Stimulated activated naive B cell treated with anti-CD40 and anti-IgM and Interleukin-4, amounts not matched to agents 10 μg/mL and 1 μg/mL and 100 μg/mL, for 72 hours (primary cell): ENCODE data around the gene QRICH1.

Experiments
- ATAC-seq, 2 donors: fragments of 150-1000 bp; cut with Tn5 transposase; replicated peaks; 2 replicates each; pipeline ENCODE4 v1.10.0; 2021; ENCODE audit warnings: moderate library complexity in 1 of 2
- DNase-seq: peaks from one replicate; pipeline ENCODE4 v3.0.0; 2021
- H3K27ac Mint-ChIP-seq: one replicate; pipeline ENCODE4 v1.8.0; 2022; ENCODE audit warnings: mild to moderate bottlenecking, mixed read lengths
- H3K27me3 Mint-ChIP-seq, 2 donors: one replicate each; pipeline ENCODE4 v1.8.0; 2022; ENCODE audit warnings: mixed read lengths in 2 of 2
- H3K36me3 Mint-ChIP-seq, 2 donors: one replicate each; pipeline ENCODE4 v1.8.0; 2022; ENCODE audit warnings: mixed read lengths in 2 of 2, mild to moderate bottlenecking in 1 of 2
- H3K4me1 Mint-ChIP-seq, 2 donors: one replicate each; pipeline ENCODE4 v1.8.0; 2022; ENCODE audit warnings: mixed read lengths in 2 of 2, mild to moderate bottlenecking in 1 of 2
- H3K4me3 Mint-ChIP-seq, 2 donors: one replicate each; pipeline ENCODE4 v1.8.0; 2022; ENCODE audit warnings: mild to moderate bottlenecking in 2 of 2, mixed read lengths in 2 of 2, moderate library complexity in 1 of 2
- H3K9me3 Mint-ChIP-seq, 2 donors: one replicate each; pipeline ENCODE4 v1.8.0; 2022; ENCODE audit warnings: mixed read lengths in 2 of 2, mild to moderate bottlenecking in 1 of 2

Gene QRICH1

DNA sequence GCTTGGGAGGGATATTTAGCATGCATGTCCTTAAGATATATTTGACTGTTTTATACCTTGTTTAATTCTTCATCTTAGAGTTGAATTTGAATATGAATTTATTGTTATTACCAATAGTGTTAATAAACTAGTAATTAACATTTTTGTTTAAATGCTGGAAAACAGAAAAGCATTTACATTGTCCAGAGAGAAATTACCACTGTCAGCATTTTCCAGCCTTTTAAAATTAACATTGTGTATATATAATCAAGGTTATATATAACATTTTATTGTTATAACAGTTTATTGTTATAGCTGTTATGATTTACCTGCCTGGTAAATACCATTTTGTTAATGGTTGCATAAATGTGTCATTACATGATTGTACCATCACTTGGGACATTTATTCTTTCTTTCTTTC is 111.9 kb downstream of the QRICH1 start:
- Mint-ChIP-seq H3K9me3 (no peaks in the 10 kb centered on the region), H3K4me3 (no peak overlapping the region), H3K36me3 (peaks cover 33 to 62% of the 10 kb centered on the region in 2 donors), H3K4me1 (peaks cover 0 to 3% of the 10 kb centered on the region in 2 donors), H3K27ac (no peak overlapping the region), H3K27me3 (no peaks in the 10 kb centered on the region)
- DNase-seq (no peak), ATAC-seq (no peak)

DNA sequence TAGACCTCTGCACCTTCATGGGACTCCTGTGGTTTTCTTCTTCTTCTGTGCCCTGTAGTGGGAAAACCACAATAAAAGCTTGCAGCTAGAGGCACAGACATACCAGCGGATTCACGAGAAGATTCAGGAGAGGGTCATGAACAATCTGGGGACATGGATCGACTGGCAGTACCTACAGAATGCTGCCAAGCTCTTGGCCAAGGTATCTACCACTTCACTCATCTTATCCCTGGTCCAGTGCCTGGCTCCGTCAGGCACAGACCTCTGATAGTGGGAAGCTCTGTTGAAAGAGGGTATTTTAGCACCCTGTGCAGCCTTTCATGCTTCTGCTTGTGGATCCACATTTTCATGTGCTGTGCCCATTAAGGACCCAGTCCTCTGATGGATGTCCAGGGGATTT is 113.6 kb downstream of the QRICH1 start:
- H3K27me3 Mint-ChIP-seq, result no peaks in the 10 kb centered on the region
- H3K4me1 Mint-ChIP-seq, result no peaks in the 10 kb centered on the region
- no peak for DNase-seq
- no peaks in the 10 kb centered on the region for H3K9me3 Mint-ChIP-seq
- H3K36me3 Mint-ChIP-seq, result peaks cover 30 to 52% of the 10 kb centered on the region in 2 donors
- H3K4me3 Mint-ChIP-seq, result no peak overlapping the region
- H3K27ac Mint-ChIP-seq, result no peak overlapping the region
- no peak for ATAC-seq
